Non-pigmented ciliary epithelial cell (primary cell): ENCODE results near the gene RABAC1.

Experiments used
- DNase-seq: peaks from one replicate; pipeline ENCODE4 v3.0.0-alpha.2; 2010; ENCODE audit warnings: low read depth

Gene RABAC1

DNA sequence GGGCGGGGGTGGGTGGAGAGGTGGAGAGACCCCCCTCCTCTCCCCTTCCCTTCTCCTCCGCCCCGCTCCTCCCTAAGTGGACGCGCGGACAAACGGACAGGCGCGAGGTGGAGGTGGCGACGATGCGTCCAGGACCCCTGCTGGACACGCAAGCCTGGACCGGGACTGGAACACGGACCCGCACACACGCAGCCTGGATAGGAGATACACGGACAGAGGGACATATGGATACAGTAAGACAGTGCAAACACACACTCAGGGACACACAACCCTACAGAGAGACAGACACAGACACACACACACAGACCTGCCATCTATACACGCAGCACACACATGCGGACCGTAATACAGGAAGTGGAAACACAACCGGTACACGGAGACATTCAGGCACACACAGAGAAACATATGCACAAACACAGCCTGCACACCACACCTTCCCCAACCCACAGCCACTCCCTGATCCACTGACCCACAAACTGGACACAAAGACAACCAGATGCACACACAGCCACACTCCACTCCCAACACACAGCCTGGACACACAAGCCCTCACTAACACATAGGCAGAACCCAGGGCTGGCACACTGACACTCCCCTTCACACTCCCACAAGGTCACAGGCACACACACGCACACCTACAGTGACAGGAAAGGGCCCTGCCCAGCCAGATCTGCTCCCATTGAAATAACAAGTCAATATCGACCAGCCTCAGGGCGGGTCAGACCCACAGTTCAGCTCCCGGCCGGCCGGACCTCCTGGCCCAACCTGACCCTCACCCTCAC, 30.2 kb downstream of the RABAC1 start:
- no peak for DNase-seq

DNA sequence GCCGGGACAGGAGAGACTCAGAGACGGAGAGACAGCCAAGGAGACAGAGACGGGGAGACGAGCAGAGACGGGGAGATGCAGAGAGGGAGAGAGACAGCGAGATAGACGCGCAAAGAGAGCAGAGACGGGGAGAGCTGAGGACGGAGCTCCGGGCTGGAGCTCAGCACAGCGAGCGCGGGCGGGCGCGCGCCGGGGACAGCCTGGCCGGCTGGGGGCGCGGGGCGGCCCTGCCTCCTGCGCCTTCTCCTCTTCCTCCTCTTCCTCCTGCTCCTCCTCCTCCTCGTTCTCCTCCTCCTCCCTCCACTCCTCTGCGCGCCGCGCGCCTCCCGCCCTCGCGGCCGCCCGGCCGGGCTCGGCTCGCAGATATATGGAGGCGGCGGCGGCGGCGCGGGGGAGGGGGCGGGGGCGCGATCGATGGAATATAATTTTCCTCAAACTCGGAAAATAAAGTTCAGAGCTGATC, 30.9 kb downstream of the RABAC1 start, which contains the start of gene ERFL:
TSS of gene ERFL (minus strand) at position 229 of the 463 bp plus-strand sequence. CDS start 15,530 bp downstream, outside the sequence.
- DNase-seq = no peak

DNA sequence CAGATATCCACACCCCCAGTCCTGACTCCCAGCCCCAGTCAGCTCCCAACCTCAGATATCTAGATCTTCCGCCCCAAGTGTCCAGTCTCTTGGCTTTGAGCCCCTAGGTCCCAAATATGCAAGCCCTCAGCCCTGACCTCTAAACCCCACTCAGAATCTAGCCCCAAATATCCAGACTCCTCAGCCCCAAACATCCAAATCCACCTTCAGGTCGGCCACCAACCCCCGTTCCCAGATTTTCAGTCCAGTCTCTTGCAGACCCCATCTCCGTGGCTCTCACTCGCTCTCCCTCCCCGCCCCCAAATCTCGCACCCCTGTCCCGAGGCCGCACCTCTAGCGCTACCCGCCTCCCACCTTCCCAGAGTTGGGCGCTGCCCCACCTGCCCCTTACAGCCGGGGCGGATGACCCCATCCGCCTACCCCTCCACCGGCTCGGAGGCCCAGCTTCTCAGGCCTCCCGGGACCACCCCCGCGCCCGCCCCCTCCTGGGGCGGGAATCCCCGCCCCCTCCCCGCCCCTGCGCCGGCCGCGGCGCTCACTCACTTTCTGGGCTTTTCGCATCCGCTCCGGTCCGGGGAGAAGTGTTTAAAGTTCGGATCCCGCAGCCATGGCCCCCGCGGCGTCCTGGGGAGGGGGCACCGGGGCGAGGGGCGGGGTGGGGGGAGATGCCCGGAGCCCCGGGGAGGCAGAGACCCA, 31.5 kb downstream of the RABAC1 start:
- DNase-seq = no peak

DNA sequence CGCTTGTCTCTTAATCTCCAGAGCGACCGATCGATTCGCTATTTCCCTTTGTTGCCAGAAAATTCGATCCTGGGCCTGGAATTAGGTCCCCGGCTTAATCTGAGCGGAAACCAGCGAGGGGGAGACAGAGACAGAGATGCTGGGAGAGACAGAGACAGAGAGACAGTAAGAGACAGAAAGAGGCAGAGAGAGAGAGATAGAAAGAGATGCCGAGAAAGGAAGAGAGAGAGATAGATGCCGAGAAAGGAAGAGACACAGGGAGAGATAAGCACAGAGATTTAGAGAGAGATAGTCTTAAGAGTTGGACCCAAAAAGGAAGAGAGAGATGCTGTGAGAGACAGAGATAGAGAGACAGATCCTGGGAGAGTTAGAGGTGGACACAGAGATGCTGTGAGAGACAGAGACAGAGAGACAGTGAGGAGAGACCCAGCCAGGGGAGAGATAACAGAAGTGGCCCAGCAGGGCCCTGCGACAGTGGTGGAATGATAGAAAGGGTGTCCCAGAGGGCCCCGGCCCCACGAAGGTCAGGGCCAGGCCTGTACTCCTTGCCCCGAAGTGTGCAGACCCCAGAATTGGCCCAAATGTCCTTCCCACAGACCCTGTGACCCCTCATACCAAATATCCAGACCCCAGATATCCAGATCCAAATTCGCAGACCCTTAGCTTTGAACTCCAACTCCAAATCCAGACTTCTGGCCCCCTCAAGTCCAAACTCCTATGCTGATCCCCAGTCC, 32.2 kb downstream of the RABAC1 start:
- DNase-seq = no peak

DNA sequence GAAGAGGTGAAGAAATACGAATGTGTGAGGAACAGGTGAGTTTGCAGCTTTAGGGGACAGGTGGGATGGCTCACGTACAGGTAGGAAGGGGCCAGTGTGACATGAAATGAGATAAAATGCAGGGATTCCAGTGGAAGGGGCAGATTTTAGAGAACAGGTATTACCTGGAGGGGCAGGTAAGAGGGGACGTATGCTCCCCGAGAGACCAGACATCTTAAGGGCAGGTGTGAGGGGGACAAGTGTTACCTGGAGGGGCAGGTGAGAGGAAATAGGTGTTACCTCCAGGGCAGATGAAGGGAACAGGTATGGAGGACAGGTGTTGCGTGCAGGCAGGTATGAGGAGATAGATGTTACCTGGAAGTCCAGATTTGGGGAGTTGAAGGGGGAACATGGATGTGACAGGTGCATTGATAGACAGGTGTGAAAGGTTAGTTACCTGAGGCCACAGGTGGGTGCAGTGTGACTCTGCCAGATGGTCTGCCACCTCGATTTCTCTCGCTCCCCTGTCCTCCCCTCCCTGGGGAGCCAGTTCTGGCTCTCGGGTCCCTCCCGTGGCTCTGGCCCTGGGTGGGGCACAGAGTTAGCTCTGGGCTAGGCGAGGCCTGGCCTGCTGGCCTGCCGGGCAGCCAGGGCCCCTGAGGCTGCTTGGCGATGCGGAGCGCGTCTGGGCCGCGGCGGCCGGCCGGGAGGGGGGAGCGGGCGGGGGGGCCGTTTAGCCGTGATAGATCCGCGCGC, 32.9 kb downstream of the RABAC1 start:
- DNase-seq = no peak

DNA sequence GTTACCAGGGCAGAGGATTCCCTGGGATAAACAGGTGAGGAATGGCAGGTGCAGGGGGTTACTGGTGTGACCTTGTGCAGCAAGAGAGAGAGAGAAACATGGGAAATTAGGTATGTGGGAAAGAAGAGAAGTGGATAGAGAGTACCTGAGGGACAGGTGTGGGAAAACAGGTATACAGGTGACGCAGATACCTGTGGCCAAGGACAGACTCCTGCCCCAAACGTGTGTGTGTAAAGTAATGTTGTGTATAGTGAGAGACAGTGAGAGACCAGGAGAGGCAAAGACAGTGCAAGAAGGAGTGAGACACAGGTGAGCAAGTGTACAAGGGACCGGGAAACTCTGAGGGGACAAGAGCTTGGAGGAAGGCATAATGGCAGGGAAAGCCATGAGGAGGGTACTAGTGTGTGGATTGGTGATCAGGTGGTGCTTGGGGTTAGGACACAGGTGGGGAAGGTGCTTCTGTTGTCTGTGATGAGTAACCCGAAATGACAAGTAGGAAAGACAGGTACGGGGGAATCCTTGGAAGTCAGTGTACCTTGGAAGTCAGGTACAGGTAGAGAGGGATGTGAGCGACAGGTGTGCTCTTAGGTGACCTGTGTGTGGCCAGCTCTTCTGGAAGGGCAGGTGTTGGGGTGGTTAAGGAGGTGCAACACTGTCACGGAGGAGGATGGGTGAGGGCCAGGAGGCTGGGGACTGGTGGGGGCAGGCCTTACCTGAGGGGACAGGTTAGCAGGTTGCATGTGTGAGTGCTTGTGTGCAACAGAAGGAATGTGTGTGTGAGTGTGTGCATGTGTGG, 33.7 kb downstream of the RABAC1 start:
- DNase-seq = no peak

DNA sequence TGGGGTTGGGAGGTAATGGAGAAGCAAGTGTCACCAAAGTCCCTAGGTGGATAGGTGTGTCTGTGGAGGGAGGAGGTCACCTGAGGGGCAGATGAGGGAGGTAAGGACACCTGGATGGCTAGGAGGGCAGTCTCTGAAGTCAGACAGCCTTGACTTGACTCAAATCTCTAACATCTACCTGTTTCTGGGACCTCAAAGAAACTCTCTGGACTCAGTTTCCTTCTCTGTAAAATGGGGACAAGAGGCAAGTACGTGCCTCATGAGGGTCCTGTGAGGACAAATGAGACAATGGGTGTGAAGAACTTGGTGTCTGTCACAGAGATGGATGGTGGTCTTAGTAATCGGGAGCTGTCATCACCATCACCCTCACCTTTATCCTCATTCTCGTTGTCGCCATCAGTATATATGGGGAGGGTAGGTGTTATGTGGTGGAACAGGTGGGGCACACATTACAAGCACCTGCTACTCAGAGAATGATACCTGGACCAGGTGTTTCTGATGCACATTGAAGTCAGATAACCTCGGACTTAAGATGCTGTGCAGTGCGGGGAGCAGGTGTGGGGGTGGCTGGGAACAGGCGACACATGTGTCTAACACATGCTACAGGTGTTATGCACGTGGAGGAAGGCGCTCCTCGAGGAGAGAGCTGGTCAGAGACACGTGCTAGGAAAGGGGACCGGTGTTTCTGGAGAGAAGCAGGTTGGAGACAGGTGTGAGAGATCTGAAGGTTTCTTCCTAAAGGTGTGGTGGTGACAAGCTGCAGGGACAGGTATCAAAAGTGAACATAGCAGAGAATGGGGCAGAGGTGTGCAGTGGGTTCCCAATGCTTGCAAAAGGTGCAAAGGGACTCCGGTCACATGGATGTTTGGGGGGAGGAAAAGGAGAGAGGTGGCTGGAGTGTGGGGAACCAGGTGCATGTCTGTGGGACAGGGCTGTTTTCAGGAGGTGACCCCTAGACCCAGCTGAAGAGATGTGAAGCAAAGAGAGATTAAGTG, 34.7 kb downstream of the RABAC1 start:
- DNase-seq = no peak

DNA sequence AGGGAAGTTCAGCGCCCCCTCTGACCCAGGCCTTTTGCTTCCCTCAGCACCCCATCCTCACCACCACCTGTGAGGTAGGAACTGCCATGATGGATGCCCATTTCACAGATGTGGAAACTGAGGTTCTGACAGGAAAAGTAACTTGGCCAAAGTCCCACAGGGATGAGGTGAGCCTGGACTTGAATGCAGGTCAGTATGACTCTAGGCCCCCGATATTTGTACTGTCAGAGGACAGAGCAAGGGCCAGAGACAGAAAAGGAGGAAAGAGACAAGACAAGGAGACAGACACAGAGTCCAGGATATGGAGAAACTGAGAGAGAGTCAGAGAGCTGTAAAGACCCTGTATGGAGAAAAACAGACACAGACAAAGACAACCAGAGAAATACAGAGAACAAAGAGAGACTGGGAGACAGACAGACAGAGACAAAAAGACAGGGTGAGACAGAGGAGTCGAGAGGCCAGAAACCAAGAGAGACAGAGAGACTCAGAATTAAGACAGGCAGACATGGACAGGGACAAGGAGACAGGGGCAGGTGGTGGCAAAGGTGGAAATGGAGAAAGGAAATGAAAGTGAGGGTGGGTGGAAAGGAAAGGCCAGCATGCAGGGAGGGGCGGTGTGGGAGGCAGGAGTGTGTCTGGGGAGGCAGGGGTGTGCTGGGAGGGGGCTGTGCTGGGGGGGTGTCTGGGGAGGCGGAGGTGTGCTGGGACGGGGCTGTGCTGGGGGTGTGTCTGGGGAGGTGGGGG, 35.9 kb downstream of the RABAC1 start:
- DNase-seq = no peak

DNA sequence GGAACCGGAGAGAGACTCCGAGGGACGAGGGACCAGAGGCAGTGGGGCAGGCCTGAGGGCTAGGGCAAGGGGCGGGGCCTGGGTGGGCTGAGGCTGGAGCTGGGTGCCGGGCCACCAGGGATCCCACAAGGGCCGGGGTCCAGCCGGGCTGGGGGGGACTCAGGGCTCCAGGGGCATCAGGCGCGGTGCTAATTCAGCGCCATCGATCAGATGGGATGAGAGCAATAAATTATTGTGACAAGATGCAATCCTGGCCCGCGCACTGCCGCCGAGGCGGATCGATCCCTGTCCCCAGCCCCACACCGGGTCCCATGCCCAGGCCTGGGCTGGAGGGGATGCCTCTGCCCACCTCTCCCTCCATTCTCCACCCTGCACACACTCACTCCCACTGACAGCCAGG, 36.5 kb downstream of the RABAC1 start:
- no peak for DNase-seq

DNA sequence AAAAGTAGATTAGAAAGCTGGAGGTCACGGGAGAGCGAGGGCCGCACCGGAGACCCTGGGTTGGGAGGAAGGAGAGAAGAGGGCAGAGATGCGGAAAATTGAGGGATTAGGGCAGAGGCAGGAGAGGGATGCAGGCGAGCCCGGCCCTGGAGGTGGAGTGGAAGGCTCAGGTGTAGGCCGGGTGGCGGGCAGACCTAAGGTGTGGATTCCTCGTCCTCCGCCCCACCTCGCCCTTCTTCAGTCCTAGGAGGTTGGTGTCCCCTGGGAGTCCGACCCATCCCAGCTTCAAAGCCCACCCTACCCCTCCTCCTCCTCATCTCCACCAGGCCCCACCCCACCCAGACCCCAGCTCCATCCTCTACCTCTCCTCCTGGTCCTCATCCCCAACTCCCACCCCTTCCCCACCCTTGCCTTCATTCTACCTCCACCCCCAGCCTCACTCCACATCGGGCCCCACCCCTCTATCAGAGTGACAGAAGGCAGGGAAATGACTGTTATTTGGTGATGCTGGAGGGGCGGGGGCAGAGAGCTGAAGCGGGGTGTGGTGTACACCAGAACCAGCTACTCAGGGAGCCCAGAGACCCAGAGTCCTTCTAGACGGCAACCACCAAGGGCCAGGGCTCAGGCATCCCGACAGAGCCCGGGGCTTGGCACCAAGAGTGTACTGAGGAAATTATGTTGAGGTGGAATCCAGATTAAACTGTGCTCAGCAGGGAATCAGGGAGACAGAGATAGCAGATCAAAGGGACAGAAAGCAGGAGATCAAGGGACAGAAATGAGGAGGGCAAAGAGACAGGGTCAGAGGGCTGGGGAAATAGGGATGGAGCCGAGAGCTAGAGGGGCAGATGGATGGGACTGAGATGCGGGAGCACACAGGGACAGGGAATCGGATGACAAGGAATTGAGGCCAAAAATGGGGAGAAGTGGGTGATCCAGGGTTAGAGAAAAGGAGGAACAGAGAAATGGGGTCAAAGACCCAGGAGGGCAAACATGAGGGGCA, 37.2 kb downstream of the RABAC1 start:
- no peak for DNase-seq

DNA sequence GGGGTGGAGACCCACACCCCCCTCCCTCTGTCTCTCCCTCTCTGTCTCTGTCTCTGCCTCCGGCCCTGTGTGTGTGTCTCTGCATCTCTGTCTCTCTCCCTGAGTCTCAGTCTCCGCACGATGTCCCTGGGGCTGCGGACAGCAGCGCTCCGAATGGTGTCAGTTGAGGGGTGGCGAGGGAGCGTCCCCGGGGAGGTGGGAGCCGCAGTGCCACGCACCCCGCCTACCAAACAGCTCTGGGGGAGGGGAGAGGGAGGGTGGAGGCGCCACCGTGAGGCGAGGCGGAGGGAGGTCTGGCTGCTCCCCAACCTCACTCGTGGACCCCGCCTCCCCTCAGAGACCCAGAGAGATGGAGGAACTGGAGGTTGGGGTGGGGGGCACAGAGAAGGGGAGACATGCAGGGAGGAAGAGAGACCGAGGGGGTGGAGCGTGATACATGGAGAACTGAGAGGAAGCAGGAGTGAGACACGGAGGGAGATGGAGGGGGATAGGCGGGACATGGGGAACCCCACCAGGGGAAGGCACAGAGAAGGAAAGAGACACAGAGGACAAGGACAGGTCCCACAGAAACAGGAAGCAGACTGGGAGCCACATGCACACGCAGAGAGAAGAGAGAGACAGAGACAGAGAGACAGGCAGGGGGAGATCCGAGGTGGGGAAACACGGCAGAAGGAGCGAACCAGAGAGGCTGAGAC, 38.1 kb downstream of the RABAC1 start:
- no peak for DNase-seq

DNA sequence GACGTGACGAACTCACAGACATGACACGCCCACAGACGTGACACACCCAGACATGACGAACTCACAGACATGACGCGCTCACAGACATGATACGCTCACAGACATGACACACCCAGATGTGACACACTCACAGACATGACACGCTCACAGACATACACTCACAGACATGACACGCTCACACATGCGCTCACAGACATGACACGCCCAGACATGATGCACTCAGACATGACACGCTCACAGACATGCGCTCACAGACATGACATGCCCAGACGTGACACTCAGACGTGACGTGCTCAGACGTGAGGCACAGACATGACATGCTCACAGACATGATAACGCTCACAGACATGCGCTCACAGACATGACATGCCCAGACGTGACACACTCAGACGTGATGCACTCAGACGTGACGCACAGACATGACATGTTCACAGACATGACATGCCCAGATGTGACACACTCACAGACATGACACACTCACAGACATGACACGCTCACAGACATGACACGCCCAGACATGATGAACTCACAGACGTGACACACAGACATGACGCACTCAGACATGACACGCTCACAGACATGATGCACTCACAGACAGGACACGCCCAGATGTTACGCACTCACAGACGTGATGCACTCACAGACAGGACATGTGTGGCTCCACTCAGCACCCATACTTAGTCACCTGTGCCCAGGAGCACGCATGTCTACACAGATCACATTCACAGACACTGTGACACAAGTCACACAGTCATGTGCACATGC, 39.0 kb downstream of the RABAC1 start:
- DNase-seq = no peak

DNA sequence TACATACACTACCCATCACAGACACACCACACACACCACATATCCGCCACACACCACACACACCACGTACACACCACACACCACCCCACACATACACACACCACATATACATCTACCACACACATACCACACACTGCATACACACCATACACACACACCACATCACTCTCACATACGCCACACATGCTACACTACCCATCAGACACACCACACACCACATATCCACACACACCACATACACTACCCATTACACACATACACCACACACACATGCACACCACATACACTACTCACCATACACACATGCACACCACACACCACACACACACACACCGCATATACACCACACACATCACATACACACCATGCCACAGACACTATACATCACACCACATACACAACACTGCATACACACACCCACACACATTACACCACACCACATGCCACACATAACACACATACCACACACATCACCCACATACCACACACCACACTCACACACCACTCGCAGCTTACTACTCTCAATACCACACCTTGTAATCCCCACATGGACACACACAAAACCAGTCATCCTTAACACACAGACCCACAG, 40.4 kb downstream of the RABAC1 start:
- peak; percentile 9 for DNase-seq

DNA sequence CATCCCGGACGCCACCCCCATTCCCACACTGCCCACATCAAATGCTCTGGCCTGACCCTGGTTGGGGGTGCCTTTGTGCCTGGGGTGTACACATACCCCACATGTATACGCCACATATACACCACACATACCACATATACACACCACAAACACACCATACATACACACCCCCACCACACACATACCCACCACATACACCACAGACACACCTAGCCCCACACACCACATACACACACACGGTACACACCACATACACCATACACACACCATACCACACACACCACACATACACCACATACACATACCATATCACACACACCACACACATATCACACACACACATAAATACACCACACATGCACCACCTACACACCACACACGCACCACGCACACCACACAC, 41.0 kb downstream of the RABAC1 start:
- DNase-seq = no peak

DNA sequence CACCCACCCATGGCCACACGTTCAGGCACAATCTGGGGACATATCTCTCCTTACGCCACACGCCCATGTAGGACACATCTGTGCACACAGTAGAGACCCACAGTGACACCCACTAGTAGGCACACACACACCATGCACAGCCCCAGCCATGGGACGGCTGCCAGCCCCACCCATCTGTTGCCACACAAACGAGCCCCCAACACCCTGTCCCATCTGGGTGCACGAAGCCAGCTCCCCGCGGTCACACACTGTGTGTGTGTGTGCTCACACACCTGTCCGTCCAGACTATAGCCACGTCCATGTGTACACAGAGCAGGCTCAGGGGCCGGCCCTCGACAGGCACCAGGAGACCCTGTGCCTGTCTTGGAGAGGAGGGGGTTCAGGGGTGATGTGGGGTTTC, 41.4 kb downstream of the RABAC1 start:
- no peak for DNase-seq

DNA sequence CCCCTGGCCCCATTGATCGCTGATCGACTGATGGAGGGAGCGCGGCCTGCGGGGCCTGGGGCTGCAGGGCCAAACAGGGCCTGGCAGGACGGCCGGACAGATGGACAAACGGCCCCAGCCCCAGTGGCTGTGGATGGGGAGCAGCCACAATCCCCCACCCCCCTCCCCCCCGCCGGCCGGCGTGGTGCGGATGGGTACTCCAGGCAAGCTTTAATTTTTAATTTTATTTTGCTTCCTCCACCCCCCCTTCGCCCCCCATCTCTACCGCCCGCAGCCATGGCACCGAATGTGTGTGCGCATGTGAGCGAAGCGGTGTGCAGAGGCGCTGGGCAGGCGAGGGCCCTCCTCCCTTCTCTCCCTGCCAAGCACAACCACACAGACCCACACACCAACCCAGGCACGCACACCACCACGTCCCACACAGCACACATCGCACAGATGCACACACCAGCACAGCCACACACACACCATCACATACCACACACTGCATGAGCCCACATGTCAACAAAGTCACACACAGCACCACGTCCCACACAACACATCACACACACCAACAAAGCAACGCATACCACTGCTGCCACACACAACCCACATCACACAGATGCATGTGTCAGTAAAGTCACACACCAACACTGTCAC, 43.2 kb downstream of the RABAC1 start:
- DNase-seq = no peak
